ENCODE results near the gene NR5A2. TPM values are rescaled to one million over a fixed set of nuclear protein-coding genes. Genes with fewer than 3 reads are reported as not detected.

NR5A2 gene
- polyA plus RNA-seq, 3 donors = 2.1 to 20.8 (median 3.6) TPM

- WGBS, 3 donors = 19 to 76% (median 73%) methylated on average over 7 of the region's 7 CpGs
- H3K27ac ChIP-seq (ENCODE audit: low read depth, low read length) = no peak overlapping the region
Measured at GRCh38 chr1:200049810-200050209, 22.3 kb downstream of the NR5A2 start.

- WGBS, 3 donors = 76 to 89% (median 88%) methylated on average over 4 of the region's 4 CpGs
- H3K27ac ChIP-seq (ENCODE audit: low read depth, low read length) = no peak overlapping the region
Measured at GRCh38 chr1:200051620-200052019, 24.1 kb downstream of the NR5A2 start.

GRCh38 chr1:200053091-200053490 lies 25.6 kb downstream of the NR5A2 start:
- 36 to 66% (median 55%) methylated on average over 2 of the region's 2 CpGs for WGBS, 3 donors
- H3K27ac ChIP-seq (ENCODE audit: low read depth, low read length) = no peak overlapping the region

- H3K27ac ChIP-seq (ENCODE audit: low read depth, low read length) = no peak overlapping the region
- WGBS, 3 donors = 34 to 83% (median 66%) methylated on average over 8 of the region's 8 CpGs
Measured at GRCh38 chr1:200053646-200054045, 26.1 kb downstream of the NR5A2 start.

GRCh38 chr1:200058341-200058740 lies 30.8 kb downstream of the NR5A2 start:
- H3K27ac ChIP-seq (ENCODE audit: low read depth, low read length) = no peak overlapping the region
- 71 to 95% (median 91%) methylated on average over 15 of the region's 15 CpGs for WGBS, 3 donors

GRCh38 chr1:200062143-200062542 lies 34.6 kb downstream of the NR5A2 start:
- H3K27ac ChIP-seq (ENCODE audit: low read depth, low read length) = no peak overlapping the region
- WGBS, 3 donors = 52 to 80% (median 66%) methylated on average over 2 of the region's 2 CpGs

GRCh38 chr1:200072636-200073285 lies 45.3 kb downstream of the NR5A2 start:
- 26 to 65% (median 51%) methylated on average over 4 of the region's 4 CpGs for WGBS, 3 donors
- H3K27ac ChIP-seq (ENCODE audit: low read depth, low read length) = no peak overlapping the region

- 78 to 95% (median 90%) methylated on average over 1 of the region's 1 CpG for WGBS, 3 donors
- no peak overlapping the region for H3K27ac ChIP-seq (ENCODE audit: low read depth, low read length)
Measured at GRCh38 chr1:200073286-200073637, 45.8 kb downstream of the NR5A2 start.

GRCh38 chr1:200075522-200075921 lies 48.0 kb downstream of the NR5A2 start:
- no peak overlapping the region for H3K27ac ChIP-seq (ENCODE audit: low read depth, low read length)

GRCh38 chr1:200075938-200076546 lies 48.5 kb downstream of the NR5A2 start:
- WGBS, 3 donors = 14 to 40% (median 33%) methylated on average over 9 of the region's 9 CpGs
- no peak overlapping the region for H3K27ac ChIP-seq (ENCODE audit: low read depth, low read length)

More at GRCh38 chr1:200075522-200075921, 48.0 kb downstream of the NR5A2 start:
- 27 to 36% (median 34%) methylated on average over 8 of the region's 8 CpGs for WGBS, 3 donors

GRCh38 chr1:200079232-200079940 lies 51.9 kb downstream of the NR5A2 start:
- 43 to 73% (median 71%) methylated on average over 8 of the region's 8 CpGs for WGBS, 3 donors
- H3K27ac ChIP-seq (ENCODE audit: low read depth, low read length) = no peak overlapping the region

- 34 to 56% (median 51%) methylated on average over 5 of the region's 5 CpGs for WGBS, 3 donors
- H3K27ac ChIP-seq (ENCODE audit: low read depth, low read length) = no peak overlapping the region
Measured at GRCh38 chr1:200081151-200081968, 53.9 kb downstream of the NR5A2 start.

GRCh38 chr1:200081969-200082245 lies 54.4 kb downstream of the NR5A2 start:
- no peak overlapping the region for H3K27ac ChIP-seq (ENCODE audit: low read depth, low read length)
- WGBS, 3 donors = 54 to 70% (median 67%) methylated on average over 3 of the region's 3 CpGs

- no peak overlapping the region for H3K27ac ChIP-seq (ENCODE audit: low read depth, low read length)
- WGBS, 3 donors = 50 to 75% (median 70%) methylated on average over 2 of the region's 2 CpGs
Measured at GRCh38 chr1:200082329-200082728, 54.8 kb downstream of the NR5A2 start.

GRCh38 chr1:200090252-200091159 lies 63.0 kb downstream of the NR5A2 start:
- no peak overlapping the region for H3K27ac ChIP-seq (ENCODE audit: low read depth, low read length)
- 49 to 73% (median 69%) methylated on average over 5 of the region's 5 CpGs for WGBS, 3 donors

GRCh38 chr1:200095057-200095577 lies 67.6 kb downstream of the NR5A2 start:
- no peak overlapping the region for H3K27ac ChIP-seq (ENCODE audit: low read depth, low read length)
- WGBS, 3 donors = 65 to 89% (median 89%) methylated on average over 2 of the region's 2 CpGs

GRCh38 chr1:200096774-200097173 lies 69.3 kb downstream of the NR5A2 start:
- WGBS, 3 donors = 80 to 93% (median 89%) methylated on average over 3 of the region's 3 CpGs
- H3K27ac ChIP-seq (ENCODE audit: low read depth, low read length) = no peak overlapping the region

GRCh38 chr1:200099040-200099439 lies 71.5 kb downstream of the NR5A2 start:
- WGBS, 3 donors = 19 to 66% (median 49%) methylated on average over 3 of the region's 3 CpGs
- no peak overlapping the region for H3K27ac ChIP-seq (ENCODE audit: low read depth, low read length)

All from adipose tissue (tissue), 3 donors.